ENCODE data around the gene MTMR1.

The MTMR1 gene

GRCh38 chrX:150700107-150700506 is 6.9 kb downstream of the MTMR1 start:
- Histone ChIP-seq H3K4me3 (ENCODE audit: severe bottlenecking) (no peak overlapping the region), H3K27me3 (ENCODE audit: insufficient read depth, poor library complexity, severe bottlenecking) (no peaks in the 10 kb centered on the region), H3K36me3 (ENCODE audit: low read depth) (peaks cover 46% of the 10 kb centered on the region), H3K9me3 (ENCODE audit: severe bottlenecking) (no peaks in the 10 kb centered on the region), H3K4me1 (ENCODE audit: insufficient read depth, poor library complexity, severe bottlenecking) (peaks cover 27% of the 10 kb centered on the region), H3K27ac (ENCODE audit: poor library complexity, severe bottlenecking) (no peak overlapping the region)
- TF ChIP-seq CTCF (IDR thresholded peaks at IDR 0.05; ENCODE audit: poor library complexity, severe bottlenecking): no peak
- no peak for DNase-seq (ENCODE audit: low spot score)
- ATAC-seq (ENCODE audit: low read depth): no peak

GRCh38 chrX:150701377-150701776 is 8.2 kb downstream of the MTMR1 start:
- DNase-seq (ENCODE audit: low spot score) (no peak), ATAC-seq (ENCODE audit: low read depth) (no peak)
- TF ChIP-seq CTCF (IDR thresholded peaks at IDR 0.05; ENCODE audit: poor library complexity, severe bottlenecking): no peak
- no peaks in the 10 kb centered on the region for H3K27me3 ChIP-seq (ENCODE audit: insufficient read depth, poor library complexity, severe bottlenecking)
- no peak overlapping the region for H3K27ac ChIP-seq (ENCODE audit: poor library complexity, severe bottlenecking)
- no peak overlapping the region for H3K4me3 ChIP-seq (ENCODE audit: severe bottlenecking)
- H3K4me1 ChIP-seq (ENCODE audit: insufficient read depth, poor library complexity, severe bottlenecking): peaks cover 20% of the 10 kb centered on the region
- H3K36me3 ChIP-seq (ENCODE audit: low read depth): peaks cover 49% of the 10 kb centered on the region
- no peaks in the 10 kb centered on the region for H3K9me3 ChIP-seq (ENCODE audit: severe bottlenecking)

DNA sequence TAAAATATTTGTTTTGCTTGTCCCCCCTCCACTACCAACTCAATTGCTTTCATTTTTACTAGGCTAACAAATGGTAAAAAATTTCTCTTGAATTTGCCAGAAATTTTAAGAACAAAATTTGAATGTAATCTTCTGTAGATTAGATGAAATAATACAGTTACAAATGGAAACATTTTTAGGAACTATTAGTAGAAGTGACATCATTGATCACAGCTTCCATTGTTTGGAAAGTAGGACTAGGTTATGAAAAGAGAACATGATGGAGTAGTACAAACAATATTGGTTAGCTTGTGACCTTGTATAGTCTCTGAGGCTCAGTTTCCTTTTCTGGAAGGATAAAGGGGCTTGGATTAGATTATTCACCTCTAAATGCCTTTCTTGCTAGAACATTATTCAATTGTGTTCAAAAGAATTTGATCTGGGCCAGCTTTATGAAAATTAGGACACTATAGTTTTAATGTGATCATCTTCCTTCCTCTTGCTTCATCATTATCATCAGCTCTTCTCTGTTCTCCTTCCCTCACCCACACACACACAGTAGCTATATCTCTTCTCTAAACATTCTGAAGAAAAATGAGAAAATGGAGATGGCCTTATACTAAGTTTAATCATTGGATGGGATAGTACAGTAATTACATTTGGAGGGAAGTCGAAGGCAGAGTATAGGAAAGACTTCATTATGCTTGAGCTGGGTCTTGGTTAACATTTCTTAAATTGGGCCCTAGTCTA is 9.9 kb downstream of the MTMR1 start:
- no peak for TF ChIP-seq CTCF (IDR thresholded peaks at IDR 0.05; ENCODE audit: poor library complexity, severe bottlenecking)
- Histone ChIP-seq H3K9me3 (ENCODE audit: severe bottlenecking) (no peaks in the 10 kb centered on the region), H3K4me1 (ENCODE audit: insufficient read depth, poor library complexity, severe bottlenecking) (peaks cover 15% of the 10 kb centered on the region), H3K27ac (ENCODE audit: poor library complexity, severe bottlenecking) (peak overlapping the region; percentile 21), H3K4me3 (ENCODE audit: severe bottlenecking) (no peak overlapping the region), H3K27me3 (ENCODE audit: insufficient read depth, poor library complexity, severe bottlenecking) (no peaks in the 10 kb centered on the region), H3K36me3 (ENCODE audit: low read depth) (peaks cover 42% of the 10 kb centered on the region)
- DNase-seq (ENCODE audit: low spot score): no peak
- no peak for ATAC-seq (ENCODE audit: low read depth)

DNA sequence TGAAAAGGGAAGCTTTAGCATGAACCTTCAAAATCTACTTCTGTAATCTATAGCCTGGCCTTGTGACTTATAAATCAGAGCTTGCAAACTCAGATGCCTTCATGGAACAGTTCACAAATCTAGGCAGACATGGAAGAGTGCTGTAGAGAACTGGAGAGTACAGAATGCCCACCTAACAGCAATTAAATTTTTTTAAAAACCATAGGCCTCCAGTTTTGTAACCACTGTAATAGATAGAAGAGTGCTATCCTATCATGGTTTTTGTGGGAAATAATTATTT is 10.4 kb downstream of the MTMR1 start:
- Histone ChIP-seq H3K27me3 (ENCODE audit: insufficient read depth, poor library complexity, severe bottlenecking) (no peaks in the 10 kb centered on the region), H3K9me3 (ENCODE audit: severe bottlenecking) (no peaks in the 10 kb centered on the region), H3K4me1 (ENCODE audit: insufficient read depth, poor library complexity, severe bottlenecking) (peaks cover 10% of the 10 kb centered on the region), H3K27ac (ENCODE audit: poor library complexity, severe bottlenecking) (peak overlapping the region; percentile 21), H3K36me3 (ENCODE audit: low read depth) (peaks cover 46% of the 10 kb centered on the region), H3K4me3 (ENCODE audit: severe bottlenecking) (no peak overlapping the region)
- TF ChIP-seq CTCF (IDR thresholded peaks at IDR 0.05; ENCODE audit: poor library complexity, severe bottlenecking): no peak
- DNase-seq (ENCODE audit: low spot score) (no peak), ATAC-seq (ENCODE audit: low read depth) (no peak)

GRCh38 chrX:150704030-150704613 is 10.9 kb downstream of the MTMR1 start:
- H3K36me3 ChIP-seq (ENCODE audit: low read depth): peaks cover 41% of the 10 kb centered on the region
- ATAC-seq (ENCODE audit: low read depth) (peak; percentile 67; the same call in 2 of the 3 replicates), DNase-seq (ENCODE audit: low spot score) (no peak)
- H3K27ac ChIP-seq (ENCODE audit: poor library complexity, severe bottlenecking): peak overlapping the region; percentile 21
- no peaks in the 10 kb centered on the region for H3K27me3 ChIP-seq (ENCODE audit: insufficient read depth, poor library complexity, severe bottlenecking)
- TF ChIP-seq CTCF (IDR thresholded peaks at IDR 0.05; ENCODE audit: poor library complexity, severe bottlenecking): no peak
- no peak overlapping the region for H3K4me3 ChIP-seq (ENCODE audit: severe bottlenecking)
- peaks cover 9% of the 10 kb centered on the region for H3K4me1 ChIP-seq (ENCODE audit: insufficient read depth, poor library complexity, severe bottlenecking)
- H3K9me3 ChIP-seq (ENCODE audit: severe bottlenecking): no peaks in the 10 kb centered on the region

Data from RWPE2 (cell line).